EH (cell line): ENCODE measurements around the gene BID.

Source experiments
- DNase-seq: peaks from one replicate; pipeline ENCODE4 v3.0.0-alpha.2; 2015; ENCODE audit warnings: low read depth

The BID gene

GRCh38 chr22:17738386-17739128 lies 35.7 kb downstream of the BID start:
- no peak for DNase-seq

GRCh38 chr22:17734187-17734586 lies 40.1 kb downstream of the BID start:
- peak; percentile 67 for DNase-seq

GRCh38 chr22:17733466-17733865 lies 40.8 kb downstream of the BID start:
- peak; percentile 58 for DNase-seq

- DNase-seq, result no peak
These were observed 41.9 kb downstream of the BID start for GRCh38 chr22:17732251-17732854.

GRCh38 chr22:17729561-17729960 lies 44.7 kb downstream of the BID start:
- no peak for DNase-seq

GRCh38 chr22:17728786-17729185 lies 45.5 kb downstream of the BID start:
- no peak for DNase-seq

- peak; percentile 16 for DNase-seq
These were observed 47.1 kb downstream of the BID start for GRCh38 chr22:17726928-17727897.

GRCh38 chr22:17726006-17726927 lies 48.0 kb downstream of the BID start:
- DNase-seq, result peak; percentile 92

- DNase-seq, result no peak
These were observed 48.8 kb downstream of the BID start for GRCh38 chr22:17725500-17725796.

GRCh38 chr22:17724678-17725499 lies 49.4 kb downstream of the BID start:
- DNase-seq, result no peak

- DNase-seq, result peak; percentile 16
These were observed 50.0 kb downstream of the BID start for GRCh38 chr22:17724241-17724640.

GRCh38 chr22:17719911-17720310 lies 54.4 kb downstream of the BID start:
- no peak for DNase-seq

GRCh38 chr22:17717708-17718107 lies 56.6 kb downstream of the BID start:
- DNase-seq, result peak; percentile 82

GRCh38 chr22:17716529-17716928 lies 57.7 kb downstream of the BID start:
- no peak for DNase-seq

GRCh38 chr22:17712441-17712840 lies 61.8 kb downstream of the BID start:
- DNase-seq, result peak; percentile 33

GRCh38 chr22:17710023-17710422 lies 64.2 kb downstream of the BID start:
- DNase-seq, result no peak

- peak; percentile 21 for DNase-seq
These were observed 66.7 kb downstream of the BID start for GRCh38 chr22:17707526-17707925.

GRCh38 chr22:17706947-17707346 lies 67.3 kb downstream of the BID start:
- no peak for DNase-seq

- peak; percentile 95 for DNase-seq
These were observed 68.0 kb downstream of the BID start for GRCh38 chr22:17705951-17706900.

- DNase-seq, result peak; percentile 32
These were observed 68.7 kb downstream of the BID start for GRCh38 chr22:17705546-17705945.
